ENCODE measurements around the gene LHB.

DNA sequence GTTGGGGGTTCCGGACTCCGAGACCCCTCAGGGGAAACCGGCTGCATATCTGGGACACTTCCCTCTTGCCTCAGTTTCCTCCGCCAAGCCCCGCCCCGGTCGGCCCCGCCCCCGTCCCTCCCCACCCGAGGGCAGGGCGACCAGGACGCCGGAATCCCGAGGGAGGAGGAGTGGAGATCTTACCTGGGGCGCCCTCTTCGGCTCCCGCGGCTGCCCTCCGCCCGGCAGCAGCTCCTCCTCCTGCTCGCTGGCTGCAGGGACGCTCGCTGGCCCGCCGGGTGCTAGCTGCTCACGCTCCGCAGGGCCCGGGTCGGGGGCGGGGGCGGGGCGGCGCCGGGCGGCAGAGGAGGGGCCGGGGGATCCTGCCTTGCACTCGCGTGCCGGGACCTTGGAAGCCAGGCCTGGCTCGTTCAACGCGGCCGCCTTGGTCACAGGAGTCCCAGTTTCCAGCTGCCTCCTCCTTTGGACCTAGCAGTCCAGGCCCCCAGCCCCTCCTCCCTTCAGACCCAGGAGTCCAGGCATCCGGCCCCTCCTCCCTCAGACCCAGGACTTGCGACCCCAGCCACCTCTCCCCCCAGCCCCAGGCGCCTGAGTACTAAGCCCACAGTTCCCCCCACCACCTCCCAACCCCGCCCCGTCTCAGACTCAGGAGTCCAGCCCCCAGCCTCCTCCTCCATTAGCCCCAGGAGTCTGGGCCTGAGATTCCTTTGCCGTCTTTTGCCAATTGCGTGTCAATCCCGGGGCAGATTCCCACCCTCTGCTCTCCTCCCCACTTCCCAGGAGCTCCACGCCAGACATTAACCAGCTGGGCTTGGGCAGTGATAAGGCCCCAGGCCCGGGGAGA, 48.1 kb upstream of the LHB start, which contains the start of gene NTF4:
- TF ChIP-seq TEAD4 (IDR thresholded peaks at IDR 0.05), result no peak
- TF ChIP-seq CEBPB (IDR thresholded peaks at IDR 0.05), result no peak
- TF ChIP-seq, protein P1, sequence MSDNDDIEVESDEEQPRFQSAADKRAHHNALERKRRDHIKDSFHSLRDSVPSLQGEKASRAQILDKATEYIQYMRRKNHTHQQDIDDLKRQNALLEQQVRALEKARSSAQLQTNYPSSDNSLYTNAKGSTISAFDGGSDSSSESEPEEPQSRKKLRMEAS (IDR thresholded peaks at IDR 0.05), result 0 out of 2 replicates have a peak, but pooled peaks have one; percentile 17
- TF ChIP-seq CREB1 (IDR thresholded peaks at IDR 0.05; ENCODE audit: low read depth), result no peak
- no peak for TF ChIP-seq TCF12 (IDR thresholded peaks at IDR 0.05; ENCODE audit: low read depth)
- no peak for TF ChIP-seq NFIC (IDR thresholded peaks at IDR 0.05)
- no peak for TF ChIP-seq REST (IDR thresholded peaks at IDR 0.05; ENCODE audit: low read depth)
